ENCODE results near the gene DTL. TPM values are rescaled to one million over a fixed set of nuclear protein-coding genes. Genes with fewer than 3 reads are reported as not detected.
"Not testable (repeated sequence)": the region's sequence is repeated elsewhere in the genome, so short reads cannot be mapped to it uniquely, and the experiment has no call there.

The DTL gene
- total RNA-seq = 17.6 and 31.5 TPM in 2 replicates

- peak within 1 kb of the TSS; percentile 82 for H3K4me3 ChIP-seq (ENCODE audit: low read depth, low read length)
- TF ChIP-seq CTCF (conservative IDR thresholded peaks at IDR 0.05; ENCODE audit: low read depth, low read length) = peak; percentile 58
- DNase-seq (ENCODE audit: low read depth) = peak; percentile 94
Observed at GRCh38 chr1:212035123-212035834, at the start of gene DTL, which contains the start of gene INTS7. Gene DTL (plus strand): TSS chr1:212035748. CDS start chr1:212035891, 143 bp downstream. Gene INTS7 (minus strand): TSS chr1:212035557. CDS start chr1:212035437, 120 bp downstream.

GRCh38 chr1:211986628-211987254 is 48.8 kb upstream of the DTL start:
- no peak overlapping the region for H3K4me3 ChIP-seq (ENCODE audit: low read depth, low read length)
- TF ChIP-seq CTCF (conservative IDR thresholded peaks at IDR 0.05; ENCODE audit: low read depth, low read length) = no peak
- DNase-seq (ENCODE audit: low read depth) = no peak

GRCh38 chr1:211991695-211992094 is 43.9 kb upstream of the DTL start:
- no peak for TF ChIP-seq CTCF (conservative IDR thresholded peaks at IDR 0.05; ENCODE audit: low read depth, low read length)
- H3K4me3 ChIP-seq (ENCODE audit: low read depth, low read length) = no peak overlapping the region
- no peak for DNase-seq (ENCODE audit: low read depth)

GRCh38 chr1:211997426-211997825 is 38.1 kb upstream of the DTL start:
- not testable (repeated sequence) for DNase-seq (ENCODE audit: low read depth); H3K4me3 ChIP-seq (ENCODE audit: low read depth, low read length)

- no peak for DNase-seq (ENCODE audit: low read depth)
- no peak for TF ChIP-seq CTCF (conservative IDR thresholded peaks at IDR 0.05; ENCODE audit: low read depth, low read length)
- no peak overlapping the region for H3K4me3 ChIP-seq (ENCODE audit: low read depth, low read length)
Observed at GRCh38 chr1:212002536-212002935, 33.0 kb upstream of the DTL start.

GRCh38 chr1:212004895-212005608 is 30.5 kb upstream of the DTL start:
- no peak for DNase-seq (ENCODE audit: low read depth)
- H3K4me3 ChIP-seq (ENCODE audit: low read depth, low read length) = no peak overlapping the region
- no peak for TF ChIP-seq CTCF (conservative IDR thresholded peaks at IDR 0.05; ENCODE audit: low read depth, low read length)

GRCh38 chr1:212007178-212007577 is 28.4 kb upstream of the DTL start:
- no peak overlapping the region for H3K4me3 ChIP-seq (ENCODE audit: low read depth, low read length)
- DNase-seq (ENCODE audit: low read depth) = no peak
- no peak for TF ChIP-seq CTCF (conservative IDR thresholded peaks at IDR 0.05; ENCODE audit: low read depth, low read length)

Measured in epithelial cell of proximal tubule (primary cell).